HG03342 (cell line): ENCODE data around the gene JAG2.

Experiments
- ATAC-seq: cut with Tn5 transposase; IDR thresholded peaks from one replicate; pipeline ENCODE4 v1.9.1; 2021; ENCODE audit warnings: mild to moderate bottlenecking, moderate library complexity; ENCODE audit not compliant: unreplicated experiment

The JAG2 gene

DNA sequence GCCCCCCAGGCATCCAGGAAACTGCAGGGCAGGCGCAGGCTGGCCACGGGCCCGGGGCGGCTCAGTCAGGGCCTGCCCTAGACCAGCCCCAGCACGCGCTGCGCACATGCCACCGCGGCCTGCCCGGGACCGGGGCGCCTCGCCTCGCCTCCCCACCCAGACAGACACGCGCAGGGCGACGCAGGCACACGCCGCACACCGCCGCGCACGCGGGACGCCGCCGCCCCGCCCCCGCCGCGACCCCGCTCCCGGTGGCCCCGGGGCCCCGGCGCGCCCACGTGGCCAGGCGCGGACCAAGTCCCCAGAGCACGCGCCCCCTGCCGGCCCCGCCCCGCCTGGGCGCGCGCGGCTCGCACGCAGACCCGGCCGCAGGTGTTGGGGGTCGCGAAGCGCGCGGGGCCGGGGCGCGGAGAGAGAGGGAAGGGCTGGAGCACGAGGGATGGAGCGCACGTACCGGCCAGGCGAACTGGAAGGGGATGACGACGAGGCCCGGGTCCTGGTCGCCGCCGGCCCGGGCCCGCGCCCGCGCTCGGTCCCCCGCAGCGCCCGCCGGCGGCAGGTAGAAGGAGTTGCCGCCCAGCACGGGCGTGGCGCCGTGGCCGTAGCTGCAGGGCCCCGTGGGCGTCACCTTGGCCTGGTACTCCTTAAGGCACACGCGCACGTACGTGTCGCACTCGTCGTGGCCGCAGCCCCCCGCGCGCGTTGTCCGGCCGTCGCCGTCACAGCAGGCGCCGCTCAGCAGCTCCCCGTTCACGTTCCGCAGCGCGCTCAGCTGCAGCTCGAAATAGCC lies 1.1 kb downstream of the JAG2 start:
- ATAC-seq, result no peak

DNA sequence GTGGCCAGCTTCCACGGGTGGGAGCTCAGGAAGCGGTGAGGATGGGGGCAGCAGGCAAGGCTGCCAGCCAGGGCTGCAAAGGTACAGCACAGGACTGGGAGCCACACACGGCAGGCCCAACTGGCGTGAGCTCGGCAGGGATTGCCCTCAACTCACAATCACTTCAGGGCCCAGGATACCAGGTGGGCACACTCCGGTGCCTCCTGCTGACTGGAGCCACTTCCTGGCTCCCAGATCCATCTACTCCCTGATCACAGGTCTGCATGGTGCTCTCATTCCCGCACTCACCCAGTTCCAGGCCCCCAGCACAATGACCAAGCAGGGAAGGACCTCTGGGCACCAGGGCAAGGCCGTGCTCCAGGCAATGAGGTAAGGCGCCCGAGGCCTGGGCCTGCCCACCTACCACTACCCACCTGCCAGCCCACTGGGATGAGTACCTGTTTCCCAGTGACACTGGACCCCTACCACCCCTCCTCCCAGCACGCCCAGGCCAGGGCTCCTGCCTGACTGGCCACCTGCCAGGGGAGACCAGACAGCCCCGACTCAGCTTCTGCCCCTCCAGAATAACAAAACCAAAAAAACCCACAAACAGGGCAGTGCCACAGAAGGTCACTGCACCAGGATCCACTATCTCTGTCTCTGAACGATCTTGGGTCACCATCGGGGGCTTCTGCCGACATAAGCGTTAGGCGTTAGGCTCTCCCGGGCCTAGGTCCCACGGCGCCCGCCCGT lies 1.8 kb downstream of the JAG2 start:
- no peak for ATAC-seq

DNA sequence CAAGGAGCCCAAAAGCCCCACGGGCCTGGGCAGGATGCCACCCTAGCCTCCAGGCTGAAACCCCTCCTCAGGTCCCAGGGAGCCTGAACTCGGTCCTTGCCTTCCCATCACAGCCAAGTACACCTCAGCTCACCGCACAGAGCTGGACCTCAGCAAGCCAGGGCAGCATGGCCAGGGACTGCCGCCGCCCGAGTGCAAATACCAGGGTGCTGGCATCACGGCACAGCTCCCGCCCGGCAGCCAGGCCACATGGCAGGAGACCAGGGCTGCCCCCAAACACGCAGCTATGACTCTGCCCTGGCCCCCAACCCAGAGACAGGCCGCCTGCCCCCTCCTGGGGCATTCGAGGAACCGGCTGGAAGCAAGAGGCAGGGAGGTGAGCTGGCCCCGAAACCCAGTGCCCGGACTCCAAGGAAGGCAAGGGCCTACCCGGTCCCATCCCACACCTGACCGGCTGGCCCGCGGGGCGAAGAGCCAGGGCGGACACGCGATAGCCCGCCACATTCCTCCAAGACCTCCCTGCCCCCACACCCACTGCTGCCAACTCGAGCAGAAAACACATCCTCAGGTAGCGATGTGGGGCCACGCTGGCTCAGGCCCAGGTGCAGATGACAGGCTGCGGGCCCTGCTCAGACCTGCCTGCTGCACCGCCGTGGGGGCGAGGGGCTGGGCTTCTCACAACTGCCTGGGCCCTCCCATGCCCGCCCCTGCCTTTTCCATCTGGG lies 2.7 kb downstream of the JAG2 start:
- no peak for ATAC-seq

DNA sequence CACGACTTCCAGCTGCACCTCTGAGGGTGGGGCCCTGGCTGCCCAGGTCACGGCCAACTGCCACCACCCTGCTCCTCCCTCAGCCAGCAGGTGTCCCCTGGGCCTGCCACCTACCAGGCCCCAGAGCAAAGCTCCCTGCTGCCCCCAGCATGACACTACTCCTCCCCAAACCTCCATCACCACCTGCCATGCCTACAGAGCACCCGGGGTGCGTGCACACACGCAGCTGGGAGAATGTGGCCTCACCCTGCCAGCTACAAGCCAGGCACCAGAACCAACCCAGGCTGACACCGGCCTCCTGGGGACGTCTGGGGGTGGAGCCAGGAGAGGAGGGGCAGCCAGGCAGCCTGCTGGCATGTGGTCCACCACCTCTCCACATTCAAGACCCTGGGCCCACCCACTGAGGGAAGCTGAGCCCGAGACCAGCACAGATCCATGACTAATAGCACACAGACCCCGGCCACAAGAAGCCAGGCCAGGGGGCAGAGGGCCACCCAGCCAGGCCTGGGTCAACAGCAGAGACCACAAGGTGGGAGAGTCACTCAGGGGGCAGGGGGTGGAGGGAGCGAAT lies 3.4 kb downstream of the JAG2 start:
- ATAC-seq, result no peak

DNA sequence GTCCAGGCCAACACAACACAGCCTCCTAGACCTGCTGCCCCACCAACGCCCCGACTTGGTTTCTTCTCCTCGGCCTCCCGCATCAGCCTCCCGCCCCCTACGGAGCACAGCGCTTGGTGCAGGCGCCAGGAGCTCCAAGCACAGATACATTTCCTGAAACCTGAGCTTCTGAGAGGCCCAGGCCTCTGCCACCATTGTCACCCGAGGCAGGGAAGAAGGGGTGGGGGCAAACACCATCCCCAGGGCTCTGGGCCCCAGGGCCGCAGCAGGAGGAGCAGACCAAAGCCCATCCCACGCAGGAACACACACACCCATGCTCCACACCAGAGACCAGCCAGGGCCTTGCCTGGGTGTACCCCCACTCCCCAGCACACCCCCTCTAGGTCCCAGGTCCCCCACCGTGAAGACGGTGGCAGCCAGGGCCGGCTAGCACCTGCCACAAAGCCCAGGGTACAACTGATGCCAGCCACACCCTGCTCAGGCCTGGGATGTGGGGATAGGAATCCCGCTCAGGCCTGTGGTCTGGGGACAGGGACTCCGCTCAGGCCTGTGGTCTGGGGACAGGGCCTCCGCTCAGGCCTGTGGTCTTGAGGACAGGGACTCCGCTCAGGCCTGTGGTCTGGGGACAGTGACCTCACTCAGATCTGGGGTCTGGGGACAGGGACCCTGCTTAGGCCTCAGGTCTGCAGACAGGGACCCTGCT lies 5.4 kb downstream of the JAG2 start:
- no peak for ATAC-seq

DNA sequence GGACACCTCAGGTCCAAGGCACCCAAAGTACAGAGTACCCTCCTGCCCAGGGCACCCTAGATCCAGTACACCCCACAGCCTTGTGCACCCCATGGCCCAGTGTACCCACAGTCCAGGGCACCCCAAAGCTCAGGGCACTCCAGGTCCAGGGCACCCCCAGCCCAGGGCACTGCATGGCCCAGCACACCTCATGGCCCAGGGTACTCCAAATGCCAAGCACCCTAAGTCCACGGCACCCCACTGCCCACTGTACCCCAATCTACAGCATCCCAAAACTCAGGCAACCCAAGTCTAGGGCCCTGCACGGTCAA lies 6.0 kb downstream of the JAG2 start:
- ATAC-seq, result no peak

DNA sequence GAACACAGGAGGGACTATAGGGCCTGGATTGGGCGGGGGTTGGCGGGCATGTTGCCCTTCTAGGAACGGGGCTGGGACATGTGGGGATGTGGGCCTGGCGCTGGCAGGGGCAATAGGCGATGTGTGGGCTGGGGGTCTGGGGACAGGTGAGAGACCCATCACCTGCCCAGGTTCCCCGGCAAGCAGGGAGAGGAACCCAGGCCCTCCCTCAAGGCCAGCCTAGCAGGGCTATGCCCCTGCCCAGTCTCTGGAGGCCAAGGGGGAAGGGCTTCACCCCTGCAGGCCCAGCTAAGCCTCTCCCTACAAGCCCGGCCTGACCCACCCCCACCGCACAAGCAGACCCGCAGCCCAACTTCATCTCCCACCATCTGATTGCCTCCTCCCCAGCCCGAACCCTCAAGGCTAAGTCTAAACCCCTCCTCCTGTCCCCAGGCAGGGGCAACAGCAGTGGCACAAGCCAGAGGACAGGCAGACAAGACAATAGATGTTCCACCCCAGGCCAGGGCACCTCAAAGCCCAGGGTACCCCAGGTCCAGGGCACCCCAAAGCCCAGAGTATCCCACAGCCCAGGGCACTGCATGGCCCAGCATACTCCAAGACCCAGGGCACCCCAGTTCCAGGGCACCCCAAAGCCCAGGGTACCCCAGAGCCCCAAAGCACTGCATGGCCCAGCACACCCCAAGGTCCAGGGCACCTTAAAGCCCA lies 6.5 kb downstream of the JAG2 start:
- peak; percentile 82 for ATAC-seq

DNA sequence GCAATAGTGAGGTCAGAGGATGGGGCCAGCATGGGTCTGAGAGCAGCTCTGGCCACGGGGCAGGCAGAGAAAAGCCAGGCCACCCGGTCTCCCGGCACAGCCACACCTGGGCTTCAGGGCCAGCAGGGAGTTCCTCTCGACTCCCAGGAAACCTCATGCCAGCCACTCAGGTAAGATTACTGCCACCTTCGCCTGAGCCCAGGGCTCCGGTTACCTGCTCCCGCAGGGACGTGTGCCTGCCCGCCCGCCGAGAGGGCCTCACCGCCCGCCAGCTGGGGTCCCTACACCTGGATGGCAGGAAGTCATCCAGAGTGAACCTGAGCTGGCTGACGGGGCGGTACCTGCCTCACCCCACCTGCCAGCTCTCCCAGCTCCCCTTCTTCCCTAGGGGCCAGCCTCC lies 7.3 kb downstream of the JAG2 start:
- no peak for ATAC-seq

DNA sequence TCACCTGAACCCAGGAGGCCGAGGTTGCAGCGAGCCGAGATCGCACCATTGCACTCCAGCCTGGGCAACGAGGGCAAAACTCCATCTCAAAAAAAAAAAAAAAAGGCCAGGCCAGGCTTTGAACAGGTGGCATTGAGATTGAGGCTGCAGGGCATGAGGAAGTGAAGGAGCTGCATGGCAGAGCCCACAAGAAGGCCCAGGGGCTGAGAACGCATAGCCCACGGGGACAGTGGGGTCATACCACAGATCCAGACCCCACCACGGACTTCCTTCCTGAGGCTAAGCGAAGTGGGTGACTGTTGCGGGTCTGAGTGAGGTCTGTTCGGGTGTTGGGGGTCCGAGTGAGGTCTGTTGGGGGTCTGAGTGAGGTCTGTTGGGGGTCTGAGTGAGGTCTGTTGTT lies 7.8 kb downstream of the JAG2 start:
- no peak for ATAC-seq

DNA sequence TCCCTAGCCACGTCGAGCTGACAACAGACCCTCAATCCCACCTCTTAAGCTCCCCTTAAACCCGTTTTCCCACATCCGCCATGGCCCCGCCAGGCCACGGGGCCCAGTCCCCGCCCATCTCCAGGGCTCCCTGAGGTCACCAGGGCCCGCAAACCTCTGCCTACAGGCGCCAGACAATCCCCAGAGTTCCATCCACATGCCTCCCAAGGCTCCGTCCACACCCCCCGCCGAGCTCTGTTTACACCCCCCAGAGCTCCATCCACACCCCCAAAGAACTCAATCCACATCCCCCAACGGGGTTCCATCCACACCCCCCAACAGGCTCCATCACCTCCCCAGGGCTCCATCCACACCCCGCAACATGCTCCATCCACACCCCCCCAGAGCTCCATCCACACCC lies 9.2 kb downstream of the JAG2 start:
- ATAC-seq, result no peak

DNA sequence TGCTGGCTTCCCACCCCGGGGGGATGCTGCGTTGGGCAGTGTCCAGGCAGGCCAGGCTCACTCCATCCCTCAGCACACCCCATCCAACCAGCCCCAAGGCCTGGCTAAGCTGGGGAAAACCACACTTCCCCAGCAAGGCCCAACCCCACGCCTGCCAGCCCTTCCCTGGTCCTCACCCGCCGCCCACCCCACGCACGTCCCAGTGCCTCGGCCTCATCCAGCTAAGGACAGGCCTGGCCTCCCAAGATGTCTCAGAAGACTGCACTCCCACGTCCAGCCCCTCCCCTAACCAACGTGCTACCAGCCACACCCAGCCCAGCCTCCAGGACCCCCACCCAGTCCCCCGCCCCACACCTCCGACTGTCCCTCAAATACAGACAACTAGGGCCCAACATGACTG lies 9.8 kb downstream of the JAG2 start:
- no peak for ATAC-seq

DNA sequence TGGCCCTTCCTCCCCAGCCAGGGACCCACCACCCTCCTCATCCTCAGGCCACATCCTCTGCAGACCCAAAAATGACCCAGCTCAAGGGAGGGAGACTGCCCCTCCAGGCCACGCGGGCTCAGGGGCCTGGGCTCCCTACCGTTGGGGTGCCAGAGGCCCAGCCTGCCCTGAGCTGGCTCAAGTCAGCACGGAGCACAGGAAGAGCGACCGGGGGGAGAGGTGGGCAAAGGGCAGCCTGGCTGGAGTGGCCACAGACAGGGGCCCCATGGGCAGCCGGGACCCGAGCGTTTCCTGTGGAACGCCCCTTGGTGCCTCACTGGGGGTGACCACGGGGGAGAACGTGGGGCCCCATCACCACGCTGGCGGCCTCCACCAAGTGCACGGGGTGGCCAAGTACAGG lies 10.7 kb downstream of the JAG2 start:
- ATAC-seq, result no peak

DNA sequence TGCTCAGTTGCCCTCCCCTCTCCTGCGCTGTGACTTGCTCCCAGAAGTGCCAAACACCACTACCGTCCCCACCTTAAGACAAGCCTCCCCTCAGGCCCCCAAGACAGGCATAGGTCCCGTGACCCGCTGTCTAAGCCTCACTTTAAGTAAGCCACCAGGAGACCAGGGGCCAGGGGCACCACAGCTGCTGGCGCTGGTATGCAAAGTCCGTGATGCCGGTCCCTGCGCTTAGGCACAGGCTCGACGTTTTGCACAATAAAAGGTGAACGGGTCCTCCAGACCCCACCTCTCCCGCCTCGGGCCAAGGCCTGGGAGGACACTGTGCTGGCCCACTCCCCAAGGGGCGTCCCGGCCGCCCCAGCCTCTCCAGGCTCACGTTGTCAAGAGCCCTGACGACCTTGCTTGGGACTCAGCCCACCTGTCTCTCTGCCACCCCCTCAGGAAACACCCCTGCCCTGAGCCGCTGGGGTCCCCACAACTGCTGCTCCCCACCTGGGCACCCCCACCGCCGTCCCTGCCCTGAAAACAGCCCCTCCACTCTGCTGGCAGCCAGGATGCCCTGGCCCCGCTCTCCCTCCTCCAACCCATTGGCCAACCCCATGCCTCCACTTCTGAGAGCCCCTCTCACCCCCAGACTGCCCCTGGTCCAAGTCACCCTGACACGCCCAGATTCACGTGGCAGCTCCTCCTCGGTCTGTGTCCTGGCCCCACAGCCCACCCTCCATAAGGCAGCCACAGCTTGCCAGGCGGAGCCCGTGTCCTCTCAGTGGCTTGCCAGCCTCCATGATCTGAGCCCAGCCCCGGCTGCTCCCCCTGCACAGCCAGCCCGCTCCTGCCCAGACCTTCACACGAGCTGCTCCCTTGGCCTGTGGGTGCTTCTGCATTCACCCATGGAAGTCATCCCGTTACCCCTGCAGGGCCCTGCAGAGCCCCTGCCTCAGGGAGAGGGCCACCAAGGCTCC lies 11.9 kb downstream of the JAG2 start:
- no peak for ATAC-seq

DNA sequence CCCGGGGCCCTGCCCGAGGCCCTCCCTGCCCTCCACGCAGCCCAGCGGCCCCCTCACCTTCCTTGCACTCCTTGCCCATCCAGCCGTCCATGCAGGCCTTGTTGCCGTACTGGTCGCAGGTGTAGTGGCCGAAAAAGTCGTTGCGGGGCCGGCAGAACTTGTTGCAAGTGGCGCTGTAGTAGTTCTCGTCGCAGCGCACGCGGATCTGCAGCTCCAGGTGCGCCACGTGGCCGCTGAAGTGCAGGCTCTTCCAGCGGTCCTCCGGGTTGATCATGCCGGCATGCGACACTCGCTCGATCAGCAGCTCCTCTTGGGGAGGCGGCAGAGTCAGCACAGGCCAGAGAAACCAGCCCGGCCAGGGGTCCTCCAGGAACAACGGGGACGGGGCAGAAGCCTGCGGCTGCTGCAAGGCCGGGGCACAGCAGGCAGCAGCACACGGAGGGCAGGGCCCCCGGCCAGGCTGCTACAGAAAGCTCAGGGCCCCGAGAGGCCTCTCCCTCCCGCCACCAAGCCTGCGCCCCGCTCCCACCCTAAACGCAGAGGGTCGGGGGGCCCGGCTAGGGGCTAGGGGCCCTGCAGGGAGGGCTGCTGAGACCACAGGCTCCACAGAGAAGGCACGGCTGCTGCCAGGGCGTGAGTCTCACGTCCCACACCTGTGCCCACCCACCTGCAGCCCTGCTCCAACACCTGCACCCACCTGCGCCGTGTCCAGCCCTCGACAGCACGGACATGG lies 12.7 kb downstream of the JAG2 start:
- no peak for ATAC-seq

DNA sequence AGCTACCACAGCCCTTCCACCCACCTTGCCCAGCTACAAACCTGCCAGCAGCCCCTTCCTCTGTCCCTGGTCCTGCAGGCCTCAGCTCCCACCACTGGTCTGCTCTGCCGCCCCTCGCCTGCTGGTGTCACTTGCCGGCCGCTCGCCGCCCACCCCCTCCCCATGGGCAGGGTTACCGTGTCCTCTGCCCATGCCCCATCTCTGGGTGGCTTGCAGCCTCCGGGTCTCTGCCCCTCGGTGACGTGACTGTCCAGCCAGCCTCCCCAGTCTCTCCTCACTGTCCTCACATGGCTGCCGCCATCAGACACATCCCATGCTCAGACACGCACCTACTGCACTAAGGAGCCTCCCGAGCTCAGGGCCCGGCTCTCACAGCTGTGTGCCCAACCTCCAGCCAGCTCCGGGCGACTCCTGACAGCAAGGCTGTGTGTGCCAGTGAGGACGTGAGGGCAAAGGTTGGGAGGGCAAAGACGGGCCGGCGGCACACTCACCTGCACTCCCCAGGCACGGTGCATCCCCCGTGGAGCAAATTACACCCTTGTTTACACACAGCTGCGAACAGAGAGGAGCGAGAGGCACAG lies 13.4 kb downstream of the JAG2 start:
- no peak for ATAC-seq

DNA sequence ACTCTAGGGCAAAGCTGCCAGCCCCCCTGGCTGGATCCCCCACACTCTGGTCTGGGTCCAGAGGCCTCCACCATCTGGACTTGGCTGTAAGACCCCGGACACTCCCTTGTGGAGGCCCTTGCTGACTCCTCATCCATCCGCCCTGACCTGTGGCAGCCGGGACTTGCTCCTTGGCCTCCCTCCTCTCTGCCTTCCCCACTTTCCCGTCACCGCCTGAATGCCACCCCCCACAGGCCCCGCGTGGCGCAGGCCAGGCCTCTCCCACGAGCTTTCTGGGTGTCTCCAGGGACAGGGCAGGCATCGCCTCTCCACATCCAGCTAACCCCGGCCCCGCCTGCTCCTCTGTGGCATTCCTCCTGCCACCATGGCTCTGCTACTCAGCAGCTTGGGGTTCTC lies 14.1 kb downstream of the JAG2 start:
- no peak for ATAC-seq

DNA sequence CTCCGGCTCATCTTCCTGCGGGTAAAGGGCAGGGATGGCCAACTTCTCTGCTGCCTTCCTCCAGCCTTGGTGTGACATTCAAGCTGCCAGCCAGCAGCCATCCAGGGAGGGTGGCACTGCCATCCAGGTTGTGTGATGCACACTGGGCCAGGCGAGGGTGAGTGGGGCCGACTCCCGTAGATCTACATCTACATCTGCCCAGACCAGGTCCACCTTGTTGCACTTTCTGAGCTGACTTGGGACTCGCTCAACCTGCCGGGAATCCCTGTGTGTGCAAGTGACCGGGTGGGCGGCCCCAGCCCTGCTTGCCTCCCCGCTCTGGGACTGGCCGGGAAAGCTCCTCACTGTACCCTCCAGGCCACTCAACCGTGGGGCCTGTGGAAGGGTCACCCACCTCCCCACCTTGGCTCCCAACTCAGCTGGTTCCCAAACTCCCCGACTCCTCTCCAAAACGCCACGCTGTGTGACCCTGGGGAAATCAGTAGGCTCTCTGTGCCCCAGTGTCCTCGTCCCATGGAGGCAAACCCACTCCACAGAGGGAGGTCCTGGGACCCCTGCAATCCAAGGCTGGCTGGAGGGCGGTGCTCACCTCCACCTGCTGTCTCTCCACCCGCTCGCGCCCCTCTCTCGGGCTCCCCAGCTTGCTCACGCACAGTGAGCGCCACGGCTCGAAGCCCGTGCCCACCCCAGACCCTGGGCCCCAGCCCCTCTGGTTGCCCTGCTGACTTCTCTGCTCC lies 14.7 kb downstream of the JAG2 start:
- ATAC-seq, result no peak

DNA sequence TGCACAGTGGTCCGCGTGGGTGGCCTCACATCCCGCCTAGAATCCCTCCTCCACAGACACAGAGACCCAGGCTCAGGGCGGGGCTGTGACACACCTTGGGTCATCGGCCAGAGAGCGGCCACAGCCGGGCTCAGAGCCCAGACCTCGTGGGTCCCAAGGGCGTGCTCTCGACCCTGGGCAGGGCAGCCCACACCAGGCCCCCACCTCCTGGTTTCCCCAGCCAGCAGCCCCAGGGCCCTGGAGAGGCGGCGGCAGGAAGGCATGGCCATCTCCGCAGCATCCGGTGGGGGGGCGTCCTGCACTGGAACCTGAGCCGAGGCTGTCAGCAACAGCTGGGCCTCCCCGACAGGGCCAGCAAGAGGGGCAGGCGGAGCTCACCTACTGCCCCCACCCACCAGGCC lies 15.2 kb downstream of the JAG2 start:
- ATAC-seq, result no peak
